Smooth muscle cell (in vitro differentiated cells): ENCODE data around the gene CADPS. TPM values are rescaled to one million over a fixed set of nuclear protein-coding genes. Genes with fewer than 3 reads are reported as not detected.

Experiments used
- DNase-seq: peaks from one replicate; lab custom pipeline; 2025; ENCODE audit not compliant: unreplicated experiment; lab: John Stamatoyannopoulos, UW
- H2AFZ ChIP-seq: fragments of 200-600 bp; sonication (generic); 2 replicates; pipeline ENCODE4 v1.6.0; 2016; ENCODE audit warnings: antibody characterized with exemption, low read depth, mild to moderate bottlenecking
- H3F3A ChIP-seq: fragments of 200-600 bp; sonication (generic); 2 replicates; pipeline ENCODE4 v1.6.0; 2017; ENCODE audit warnings: antibody characterized with exemption, low read depth
- H3K27ac ChIP-seq: fragments of 200-600 bp; sonication (generic); 2 replicates; pipeline ENCODE4 v1.5.1; 2016; ENCODE audit warnings: low read depth, mild to moderate bottlenecking
- H3K27me3 ChIP-seq: fragments of 200-600 bp; sonication (generic); 2 replicates; pipeline ENCODE4 v1.6.1; 2016; ENCODE audit warnings: low read depth, mild to moderate bottlenecking
- H3K36me3 ChIP-seq: fragments of 200-600 bp; sonication (generic); 2 replicates; pipeline ENCODE4 v1.5.1; 2016; ENCODE audit warnings: low read depth
- H3K4me1 ChIP-seq: fragments of 200-600 bp; sonication (generic); 2 replicates; pipeline ENCODE4 v1.5.1; 2016; ENCODE audit warnings: low read depth
- H3K4me2 ChIP-seq: fragments of 200-600 bp; sonication (generic); 2 replicates; pipeline ENCODE4 v1.6.0; 2016; ENCODE audit warnings: mild to moderate bottlenecking
- H3K4me3 ChIP-seq: fragments of 200-600 bp; sonication (generic); 2 replicates; pipeline ENCODE4 v1.5.1; 2016; ENCODE audit warnings: mild to moderate bottlenecking
- H3K79me2 ChIP-seq: fragments of 200-600 bp; sonication (generic); 2 replicates; pipeline ENCODE4 v1.6.0; 2016; ENCODE audit warnings: low read depth, mild to moderate bottlenecking
- H3K9ac ChIP-seq: fragments of 200-600 bp; sonication (generic); 2 replicates; pipeline ENCODE4 v1.6.0; 2016; ENCODE audit warnings: low read depth
- H3K9me3 ChIP-seq: fragments of 200-600 bp; sonication (generic); replicated peaks from 2 replicates; pipeline ENCODE4 v1.5.1; 2016; ENCODE audit warnings: low read depth
- H4K20me1 ChIP-seq: fragments of 200-600 bp; sonication (generic); 2 replicates; pipeline ENCODE4 v1.6.0; 2016; ENCODE audit warnings: low read depth
- CTCF ChIP-seq: fragments of 200-600 bp; sonication (generic); IDR thresholded peaks from 2 replicates; pipeline ENCODE4 v1.5.1; 2017; ENCODE audit warnings: borderline replicate concordance, mild to moderate bottlenecking, antibody characterized with exemption; ENCODE audit not compliant: insufficient read depth, poor library complexity, severe bottlenecking
- WGBS: methylation state at CpG from one replicate; pipeline ENCODE4 v1.1.7; 2016; ENCODE audit warnings: low lambda C conversion rate; 5-methylcytosine and 5-hydroxymethylcytosine counted together
- polyA plus RNA-seq: library from polyadenylated mRNA; unstranded; fragments of >200 nt; fragmentation: Nextera tagmentation; extraction: Ambion mirVana; gene quantifications from 2 replicates; pipeline ENCODE4 v1.2.1, GENCODE V29; 2016
- total RNA-seq: library from RNA; depleted of rRNA; stranded (reverse); fragments of >200 nt; gene quantifications from 2 replicates; pipeline ENCODE4 v1.2.3, GENCODE V29; 2014

Gene CADPS
- total and polyA plus RNA-seq, 2 experiments from 2014 or later = 4.4 to 38.4 TPM

DNA sequence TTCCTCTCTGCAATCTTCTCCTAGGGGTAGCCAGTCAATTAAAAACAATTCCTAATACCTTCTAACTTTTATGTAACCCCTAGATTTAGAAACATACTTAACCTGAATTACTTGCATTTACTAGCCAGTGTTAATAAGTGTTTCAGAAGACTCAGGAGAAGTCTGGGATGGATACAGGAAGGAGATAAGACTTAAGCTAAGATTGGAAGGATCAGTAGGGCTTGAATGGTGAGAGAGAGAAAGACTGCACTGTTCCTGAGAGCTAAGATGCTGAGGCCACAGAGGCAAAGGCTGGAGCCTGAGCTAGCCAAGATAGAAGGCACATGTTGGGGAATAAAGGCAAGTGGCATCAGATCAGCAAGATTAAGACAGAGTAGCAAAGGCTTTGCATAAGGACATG, 30.1 kb upstream of the CADPS start:
- Histone ChIP-seq H2AFZ (no peak overlapping the region), H3K9me3 (no peaks in the 10 kb centered on the region), H3F3A (no peaks in the 10 kb centered on the region), H3K27me3 (no peaks in the 10 kb centered on the region), H4K20me1 (no peaks in the 10 kb centered on the region), H3K4me2 (no peak overlapping the region), H3K4me1 (no peaks in the 10 kb centered on the region), H3K79me2 (no peaks in the 10 kb centered on the region), H3K36me3 (no peaks in the 10 kb centered on the region), H3K4me3 (no peak overlapping the region), H3K9ac (no peak overlapping the region), H3K27ac (no peak overlapping the region)
- DNase-seq = no peak
- no peak for TF ChIP-seq CTCF

- no peaks in the 10 kb centered on the region for H3K4me1 ChIP-seq
- H2AFZ ChIP-seq = no peak overlapping the region
- no peaks in the 10 kb centered on the region for H3K9me3 ChIP-seq
- no peaks in the 10 kb centered on the region for H3F3A ChIP-seq
- WGBS = 44% methylated on average over 2 of the region's 2 CpGs
- H4K20me1 ChIP-seq = no peaks in the 10 kb centered on the region
- H3K27me3 ChIP-seq = no peaks in the 10 kb centered on the region
- no peak for TF ChIP-seq CTCF
- no peak for DNase-seq
- H3K4me2 ChIP-seq = no peak overlapping the region
- no peaks in the 10 kb centered on the region for H3K36me3 ChIP-seq
- H3K4me3 ChIP-seq = no peak overlapping the region
- no peak overlapping the region for H3K9ac ChIP-seq
- H3K79me2 ChIP-seq = no peaks in the 10 kb centered on the region
- H3K27ac ChIP-seq = no peak overlapping the region
Measured at GRCh38 chr3:62898530-62899496, 23.6 kb upstream of the CADPS start.

DNA sequence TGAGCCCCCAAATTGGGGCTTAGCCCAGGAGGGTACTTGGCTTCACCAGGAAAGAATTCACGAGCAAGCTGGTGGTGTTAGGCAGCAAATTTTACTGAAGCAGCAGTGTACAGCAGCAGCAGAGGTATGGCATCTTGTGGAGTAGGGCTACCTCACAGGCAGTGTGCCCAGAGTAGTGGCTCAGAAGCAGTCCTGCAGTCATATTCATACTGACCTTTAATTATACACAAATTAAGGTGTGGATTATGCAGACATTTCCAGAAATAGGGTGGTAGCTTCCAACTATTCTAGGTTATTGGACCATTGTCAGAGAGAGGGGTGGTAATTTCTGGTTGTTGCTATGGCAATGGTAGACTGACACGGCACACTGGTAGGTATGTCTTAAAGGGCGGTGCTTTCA, 20.7 kb upstream of the CADPS start:
- no peaks in the 10 kb centered on the region for H3K4me1 ChIP-seq
- H3F3A ChIP-seq = no peaks in the 10 kb centered on the region
- H3K27ac ChIP-seq = no peak overlapping the region
- no peak overlapping the region for H2AFZ ChIP-seq
- H3K27me3 ChIP-seq = no peaks in the 10 kb centered on the region
- H3K9ac ChIP-seq = no peak overlapping the region
- no peaks in the 10 kb centered on the region for H3K79me2 ChIP-seq
- H3K4me2 ChIP-seq = no peak overlapping the region
- no peaks in the 10 kb centered on the region for H4K20me1 ChIP-seq
- no peak overlapping the region for H3K4me3 ChIP-seq
- DNase-seq = no peak
- no peaks in the 10 kb centered on the region for H3K36me3 ChIP-seq
- H3K9me3 ChIP-seq = no peaks in the 10 kb centered on the region
- 98% methylated on average over 3 of the region's 3 CpGs for WGBS
- no peak for TF ChIP-seq CTCF

GRCh38 chr3:62892951-62893350, 17.7 kb upstream of the CADPS start:
- 68% methylated on average over 2 of the region's 2 CpGs for WGBS
- Histone ChIP-seq H3F3A (no peaks in the 10 kb centered on the region), H3K4me3 (no peak overlapping the region)

More at GRCh38 chr3:62892951-62893350, 17.7 kb upstream of the CADPS start:
- no peaks in the 10 kb centered on the region for H3K79me2 ChIP-seq
- H3K9ac ChIP-seq = no peak overlapping the region
- no peak for DNase-seq
- H3K4me1 ChIP-seq = no peaks in the 10 kb centered on the region
- no peaks in the 10 kb centered on the region for H4K20me1 ChIP-seq
- no peak overlapping the region for H3K27ac ChIP-seq
- no peak overlapping the region for H2AFZ ChIP-seq
- no peaks in the 10 kb centered on the region for H3K9me3 ChIP-seq
- H3K27me3 ChIP-seq = peaks cover 7% of the 10 kb centered on the region
- H3K36me3 ChIP-seq = no peaks in the 10 kb centered on the region
- no peak for TF ChIP-seq CTCF
- H3K4me2 ChIP-seq = no peak overlapping the region
